ENCODE measurements around the gene TXNL4A. TPM values are rescaled to one million over a fixed set of nuclear protein-coding genes. Genes with fewer than 3 reads are reported as not detected.

The TXNL4A gene
- total RNA-seq, 1 donor from 2014 or later: 79.5 TPM

DNA sequence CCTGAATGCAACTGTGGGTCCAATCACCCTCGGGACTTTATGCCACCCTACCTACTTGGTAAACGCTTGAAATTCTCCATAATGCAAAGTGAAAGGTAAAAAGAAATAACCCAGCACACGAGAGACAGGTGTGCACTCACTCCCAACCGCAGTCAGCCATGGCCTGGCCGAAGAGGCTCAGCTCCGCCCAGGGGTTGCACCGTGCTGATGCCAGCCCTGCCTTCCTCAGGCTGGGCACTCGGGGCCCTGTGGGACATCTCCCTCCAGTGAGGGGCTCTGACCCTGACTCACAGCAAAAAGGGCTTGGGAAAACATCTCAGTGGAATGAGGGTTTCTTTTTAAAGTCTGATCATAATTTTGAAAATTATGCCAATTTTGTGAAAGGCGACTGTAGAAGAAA is 50.2 kb downstream of the TXNL4A start:
- TF ChIP-seq, protein P1, sequence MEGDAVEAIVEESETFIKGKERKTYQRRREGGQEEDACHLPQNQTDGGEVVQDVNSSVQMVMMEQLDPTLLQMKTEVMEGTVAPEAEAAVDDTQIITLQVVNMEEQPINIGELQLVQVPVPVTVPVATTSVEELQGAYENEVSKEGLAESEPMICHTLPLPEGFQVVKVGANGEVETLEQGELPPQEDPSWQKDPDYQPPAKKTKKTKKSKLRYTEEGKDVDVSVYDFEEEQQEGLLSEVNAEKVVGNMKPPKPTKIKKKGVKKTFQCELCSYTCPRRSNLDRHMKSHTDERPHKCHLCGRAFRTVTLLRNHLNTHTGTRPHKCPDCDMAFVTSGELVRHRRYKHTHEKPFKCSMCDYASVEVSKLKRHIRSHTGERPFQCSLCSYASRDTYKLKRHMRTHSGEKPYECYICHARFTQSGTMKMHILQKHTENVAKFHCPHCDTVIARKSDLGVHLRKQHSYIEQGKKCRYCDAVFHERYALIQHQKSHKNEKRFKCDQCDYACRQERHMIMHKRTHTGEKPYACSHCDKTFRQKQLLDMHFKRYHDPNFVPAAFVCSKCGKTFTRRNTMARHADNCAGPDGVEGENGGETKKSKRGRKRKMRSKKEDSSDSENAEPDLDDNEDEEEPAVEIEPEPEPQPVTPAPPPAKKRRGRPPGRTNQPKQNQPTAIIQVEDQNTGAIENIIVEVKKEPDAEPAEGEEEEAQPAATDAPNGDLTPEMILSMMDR (IDR thresholded peaks at IDR 0.05; ENCODE audit: unreplicated experiment): no peak
- H3K36me3 Mint-ChIP-seq: peaks cover 76% of the 10 kb centered on the region
- H3K27me3 Mint-ChIP-seq (ENCODE audit: low read depth): no peaks in the 10 kb centered on the region
- H3K27ac Mint-ChIP-seq: no peak overlapping the region
- no peak for DNase-seq (ENCODE audit: low spot score in 2 of 2, unreplicated experiment in 2 of 2)
- H3K9me3 Mint-ChIP-seq: peaks cover 35% of the 10 kb centered on the region
- H3K4me1 Mint-ChIP-seq: no peaks in the 10 kb centered on the region
- H3K4me3 Mint-ChIP-seq: no peak overlapping the region

DNA sequence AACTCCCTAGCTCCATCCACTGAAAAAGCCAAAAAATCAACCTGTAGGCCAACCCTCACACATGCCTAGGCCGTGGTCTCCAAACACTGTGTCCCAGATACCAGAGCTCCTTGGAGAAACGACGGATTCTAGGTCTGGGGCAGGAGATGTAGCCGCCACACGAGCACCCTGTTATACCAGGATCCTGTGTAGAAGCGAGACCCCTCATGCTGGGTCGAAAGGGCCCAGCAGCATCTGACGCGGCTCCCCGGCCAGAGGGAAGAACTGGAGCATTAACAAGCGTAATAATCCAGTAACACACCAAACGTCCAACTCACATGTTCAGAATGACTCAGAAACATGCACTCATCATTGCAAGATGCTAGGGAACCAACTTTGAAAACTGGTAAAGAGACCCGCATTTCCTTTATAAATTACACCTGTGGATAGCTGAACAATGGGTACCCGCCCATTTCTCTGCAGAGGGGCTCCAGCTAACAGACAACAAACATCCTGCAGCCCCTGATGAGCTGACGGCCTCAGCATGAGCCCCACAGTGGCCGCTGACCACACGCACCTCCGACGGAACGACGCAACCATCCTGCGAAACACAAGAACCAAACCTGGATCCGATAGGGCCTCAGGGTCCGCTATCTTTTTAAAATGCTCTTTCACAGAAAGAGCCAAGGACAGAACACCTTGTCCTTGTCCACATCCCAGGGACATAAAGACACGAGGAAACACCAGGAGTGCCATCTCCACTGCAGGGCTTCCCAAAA is 51.1 kb downstream of the TXNL4A start:
- peaks cover 43% of the 10 kb centered on the region for H3K9me3 Mint-ChIP-seq
- no peak overlapping the region for H3K27ac Mint-ChIP-seq
- no peaks in the 10 kb centered on the region for H3K27me3 Mint-ChIP-seq (ENCODE audit: low read depth)
- H3K4me3 Mint-ChIP-seq: no peak overlapping the region
- DNase-seq (ENCODE audit: low spot score in 2 of 2, unreplicated experiment in 2 of 2): no peak
- no peaks in the 10 kb centered on the region for H3K4me1 Mint-ChIP-seq
- peaks cover 80% of the 10 kb centered on the region for H3K36me3 Mint-ChIP-seq
- TF ChIP-seq, protein P1 (IDR thresholded peaks at IDR 0.05; ENCODE audit: unreplicated experiment): no peak

DNA sequence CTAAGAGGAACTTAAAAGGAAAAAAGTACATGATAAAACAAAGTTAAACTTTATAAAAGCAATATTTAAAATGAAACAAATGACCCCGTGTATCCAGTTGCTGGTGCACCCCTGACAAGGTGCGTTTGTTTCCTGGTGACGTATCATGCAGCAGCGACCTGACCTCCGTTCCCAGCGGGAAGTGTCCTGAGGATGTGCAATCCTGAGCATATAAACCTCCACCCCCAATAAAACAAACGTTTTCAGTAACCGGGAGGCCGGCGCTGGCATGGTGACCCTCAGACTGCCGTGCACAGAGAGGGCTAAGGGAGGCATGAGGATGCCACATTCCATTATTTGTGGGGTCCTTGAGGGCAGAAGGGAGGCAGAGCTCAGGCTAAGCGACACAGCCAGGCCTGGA is 51.7 kb downstream of the TXNL4A start:
- H3K36me3 Mint-ChIP-seq: peaks cover 84% of the 10 kb centered on the region

DNA sequence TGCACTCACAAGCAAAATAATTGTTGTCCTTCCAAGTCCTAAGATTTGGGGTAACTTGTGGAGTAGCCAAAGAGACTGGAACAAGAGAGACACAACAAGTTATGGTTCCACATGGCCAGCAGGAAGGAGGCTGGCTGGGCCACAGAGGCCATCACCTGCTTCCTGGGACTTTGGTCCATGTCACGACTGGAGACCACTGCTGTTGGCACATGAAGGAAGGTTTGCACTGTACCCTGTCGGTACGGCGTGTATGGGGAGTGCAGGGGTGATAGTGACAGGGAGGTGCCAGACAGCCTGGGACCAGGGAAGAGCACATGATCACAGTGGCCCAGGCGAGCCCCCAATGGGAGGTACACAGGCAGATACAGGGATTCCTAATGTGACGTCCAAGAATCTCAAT is 52.4 kb downstream of the TXNL4A start:
- Mint-ChIP-seq H3K36me3 (peaks cover 89% of the 10 kb centered on the region), H3K9me3 (peaks cover 53% of the 10 kb centered on the region), H3K27me3 (ENCODE audit: low read depth) (no peaks in the 10 kb centered on the region), H3K4me3 (no peak overlapping the region), H3K4me1 (no peaks in the 10 kb centered on the region), H3K27ac (no peak overlapping the region)
- no peak for DNase-seq (ENCODE audit: low spot score in 2 of 2, unreplicated experiment in 2 of 2)
- TF ChIP-seq, protein P1 (IDR thresholded peaks at IDR 0.05; ENCODE audit: unreplicated experiment): no peak

More for the DNA sequence above, 51.7 kb downstream of the TXNL4A start:
- Mint-ChIP-seq H3K27ac (no peak overlapping the region), H3K27me3 (ENCODE audit: low read depth) (no peaks in the 10 kb centered on the region), H3K4me1 (no peaks in the 10 kb centered on the region), H3K9me3 (peaks cover 47% of the 10 kb centered on the region), H3K4me3 (no peak overlapping the region)
- TF ChIP-seq, protein P1 (IDR thresholded peaks at IDR 0.05; ENCODE audit: unreplicated experiment): no peak
- DNase-seq (ENCODE audit: low spot score in 2 of 2, unreplicated experiment in 2 of 2): no peak

DNA sequence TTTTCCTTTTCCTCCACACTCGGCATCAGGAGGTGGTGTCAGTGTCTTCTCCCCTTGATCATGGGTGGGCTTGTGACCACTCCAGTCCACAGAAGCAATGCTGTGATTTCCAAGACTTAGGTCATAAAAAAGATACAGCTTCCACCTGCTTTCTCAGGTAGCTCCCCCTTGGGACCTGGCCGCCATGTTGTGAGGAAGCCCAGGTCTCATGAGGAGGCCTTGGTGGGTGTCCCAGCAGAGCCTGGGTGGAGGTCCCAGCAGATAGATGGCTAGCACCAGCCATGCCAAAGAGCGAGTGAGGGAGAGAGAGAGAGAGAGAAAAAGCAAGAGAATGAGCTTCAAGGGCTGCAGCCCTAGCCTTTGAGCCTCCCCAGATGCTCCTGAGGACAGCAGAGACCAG is 52.9 kb downstream of the TXNL4A start:
- Mint-ChIP-seq H3K27me3 (ENCODE audit: low read depth) (no peaks in the 10 kb centered on the region), H3K36me3 (peaks cover 88% of the 10 kb centered on the region), H3K4me3 (no peak overlapping the region), H3K4me1 (no peaks in the 10 kb centered on the region), H3K27ac (no peak overlapping the region), H3K9me3 (peaks cover 54% of the 10 kb centered on the region)
- TF ChIP-seq, protein P1 (IDR thresholded peaks at IDR 0.05; ENCODE audit: unreplicated experiment): no peak
- DNase-seq (ENCODE audit: low spot score in 2 of 2, unreplicated experiment in 2 of 2): no peak

Measured in mesothelial cell of epicardium (in vitro differentiated cells).